ACC112 (cell line): ENCODE results near the gene RNASET2.
"Not testable (repeated sequence)": the region's sequence is repeated elsewhere in the genome, so short reads cannot be mapped to it uniquely, and the experiment has no call there.

Experiments
- H2AFZ ChIP-seq: fragments of 200-600 bp; sonication (generic); one replicate; pipeline ENCODE4 v1.6.0; 2017; ENCODE audit warnings: antibody characterized with exemption, low read length; ENCODE audit not compliant: unreplicated experiment
- H3K27ac ChIP-seq: fragments of 200-600 bp; sonication (generic); 2 replicates; pipeline ENCODE4 v1.5.1; 2014; ENCODE audit warnings: low read depth, mild to moderate bottlenecking, antibody characterized with exemption, low read length, moderate library complexity
- H3K27me3 ChIP-seq: fragments of 200-600 bp; sonication (generic); 2 replicates; pipeline ENCODE4 v1.6.1; 2014; ENCODE audit warnings: mild to moderate bottlenecking, antibody characterized with exemption, low read length, moderate library complexity, mixed read lengths; ENCODE audit not compliant: insufficient read depth
- H3K36me3 ChIP-seq: fragments of 200-600 bp; sonication (generic); 2 replicates; pipeline ENCODE4 v1.6.1; 2016; ENCODE audit warnings: mild to moderate bottlenecking, antibody characterized with exemption, low read length, moderate library complexity, mixed read lengths; ENCODE audit not compliant: insufficient read depth
- H3K4me1 ChIP-seq: fragments of 200-600 bp; sonication (generic); one replicate; pipeline ENCODE4 v1.6.1; 2016; ENCODE audit warnings: low read length, mixed read lengths; ENCODE audit not compliant: insufficient read depth, unreplicated experiment, control insufficient read depth
- H3K4me3 ChIP-seq: fragments of 200-600 bp; sonication (generic); 2 replicates; pipeline ENCODE4 v1.5.1; 2014; ENCODE audit warnings: mild to moderate bottlenecking, low read depth, low read length
- H3K79me2 ChIP-seq: fragments of 200-600 bp; sonication (generic); one replicate; pipeline ENCODE4 v1.6.0; 2016; ENCODE audit warnings: low read length; ENCODE audit not compliant: control insufficient read depth, unreplicated experiment, insufficient read depth

Gene RNASET2

GRCh38 chr6:166954118-166954713 is 2.1 kb downstream of the RNASET2 start:
- Histone ChIP-seq H3K36me3 (no peaks in the 10 kb centered on the region), H3K4me1 (peaks cover 5% of the 10 kb centered on the region)

GRCh38 chr6:166952567-166953486 is 3.5 kb downstream of the RNASET2 start:
- H3K79me2 ChIP-seq: no peaks in the 10 kb centered on the region
- no peak overlapping the region for H2AFZ ChIP-seq
- no peaks in the 10 kb centered on the region for H3K27me3 ChIP-seq
- no peaks in the 10 kb centered on the region for H3K36me3 ChIP-seq
- no peak overlapping the region for H3K4me3 ChIP-seq
- no peaks in the 10 kb centered on the region for H3K4me1 ChIP-seq
- no peak overlapping the region for H3K27ac ChIP-seq

More at GRCh38 chr6:166954118-166954713, 2.1 kb downstream of the RNASET2 start:
- H3K79me2 ChIP-seq: no peaks in the 10 kb centered on the region
- no peak overlapping the region for H2AFZ ChIP-seq
- no peaks in the 10 kb centered on the region for H3K27me3 ChIP-seq
- H3K27ac ChIP-seq: no peak overlapping the region
- no peak overlapping the region for H3K4me3 ChIP-seq

- Histone ChIP-seq H3K27ac (no peak overlapping the region), H2AFZ (no peak overlapping the region), H3K27me3 (no peaks in the 10 kb centered on the region), H3K4me3 (no peak overlapping the region), H3K79me2 (no peaks in the 10 kb centered on the region), H3K4me1 (no peaks in the 10 kb centered on the region), H3K36me3 (no peaks in the 10 kb centered on the region)
These were observed 4.2 kb downstream of the RNASET2 start for GRCh38 chr6:166952121-166952520.

- no peaks in the 10 kb centered on the region for H3K4me1 ChIP-seq
- no peak overlapping the region for H3K4me3 ChIP-seq
- no peak overlapping the region for H3K27ac ChIP-seq
- no peak overlapping the region for H2AFZ ChIP-seq
- H3K79me2 ChIP-seq: no peaks in the 10 kb centered on the region
- H3K27me3 ChIP-seq: no peaks in the 10 kb centered on the region
- H3K36me3 ChIP-seq: no peaks in the 10 kb centered on the region
These were observed 4.7 kb downstream of the RNASET2 start for GRCh38 chr6:166951670-166952060.

- not testable (repeated sequence) for H3K4me1 ChIP-seq, H3K79me2 ChIP-seq, H3K27ac ChIP-seq, H3K4me3 ChIP-seq, H3K27me3 ChIP-seq, H2AFZ ChIP-seq, H3K36me3 ChIP-seq
These were observed 5.3 kb downstream of the RNASET2 start for GRCh38 chr6:166950892-166951669.

- no peak overlapping the region for H3K27ac ChIP-seq
- H2AFZ ChIP-seq: no peak overlapping the region
- no peaks in the 10 kb centered on the region for H3K36me3 ChIP-seq
These were observed 5.9 kb downstream of the RNASET2 start for GRCh38 chr6:166950443-166950821.

GRCh38 chr6:166949528-166950442 is 6.6 kb downstream of the RNASET2 start:
- H3K27me3 ChIP-seq: no peaks in the 10 kb centered on the region
- no peaks in the 10 kb centered on the region for H3K4me1 ChIP-seq
- no peak overlapping the region for H2AFZ ChIP-seq
- no peak overlapping the region for H3K4me3 ChIP-seq
- H3K27ac ChIP-seq: no peak overlapping the region
- H3K79me2 ChIP-seq: no peaks in the 10 kb centered on the region
- no peaks in the 10 kb centered on the region for H3K36me3 ChIP-seq

More at GRCh38 chr6:166950443-166950821, 5.9 kb downstream of the RNASET2 start:
- no peaks in the 10 kb centered on the region for H3K79me2 ChIP-seq
- H3K4me3 ChIP-seq: no peak overlapping the region
- no peaks in the 10 kb centered on the region for H3K27me3 ChIP-seq
- H3K4me1 ChIP-seq: no peaks in the 10 kb centered on the region

GRCh38 chr6:166948724-166949123 is 7.6 kb downstream of the RNASET2 start:
- H3K4me1 ChIP-seq, H3K36me3 ChIP-seq, H2AFZ ChIP-seq, H3K79me2 ChIP-seq, H3K27me3 ChIP-seq, H3K4me3 ChIP-seq, H3K27ac ChIP-seq: not testable (repeated sequence)

GRCh38 chr6:166947251-166947650 is 9.1 kb downstream of the RNASET2 start:
- Histone ChIP-seq H2AFZ (no peak overlapping the region), H3K36me3 (no peaks in the 10 kb centered on the region), H3K4me1 (no peaks in the 10 kb centered on the region), H3K27ac (no peak overlapping the region), H3K4me3 (no peak overlapping the region), H3K79me2 (no peaks in the 10 kb centered on the region), H3K27me3 (no peaks in the 10 kb centered on the region)

- Histone ChIP-seq H3K27ac (no peak overlapping the region), H3K4me1 (no peaks in the 10 kb centered on the region), H3K27me3 (no peaks in the 10 kb centered on the region), H3K4me3 (no peak overlapping the region), H2AFZ (no peak overlapping the region), H3K36me3 (no peaks in the 10 kb centered on the region), H3K79me2 (no peaks in the 10 kb centered on the region)
These were observed 10.2 kb downstream of the RNASET2 start for GRCh38 chr6:166946125-166946524.
